ENCODE data around the gene MATR3.
A peak's percentile ranks its signal among the peaks of the same experiment; 100 is the strongest.
"Not testable (repeated sequence)": the region's sequence is repeated elsewhere in the genome, so short reads cannot be mapped to it uniquely, and the experiment has no call there.

The MATR3 gene

DNA sequence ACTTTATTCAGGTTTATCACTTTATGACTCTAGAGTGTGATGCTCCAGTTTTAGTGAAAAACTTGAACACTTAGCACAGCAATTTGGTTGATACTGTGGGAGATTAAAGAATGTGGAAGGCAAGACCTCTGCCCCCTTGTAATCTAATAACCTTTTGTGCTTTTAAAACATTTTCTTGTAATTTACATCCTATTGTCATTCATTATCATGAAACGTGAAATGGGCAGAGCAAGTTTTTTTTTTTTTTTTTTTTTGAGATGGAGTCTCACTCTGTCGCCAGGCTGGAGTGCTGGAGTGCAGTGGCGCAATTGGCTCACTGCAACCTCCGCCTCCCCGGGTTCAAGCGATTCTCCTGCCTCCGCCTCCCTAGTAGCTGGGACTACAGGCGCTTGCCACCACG is 49.9 kb downstream of the MATR3 start:
- H3K36me3 ChIP-seq (ENCODE audit: control insufficient read depth, insufficient read depth, low read length): peaks cover 5% of the 10 kb centered on the region
- H3K9me3 ChIP-seq (ENCODE audit: control insufficient read depth, insufficient read depth, low read length): no peaks in the 10 kb centered on the region
- peak overlapping the region; percentile 95 for H3K9ac ChIP-seq (ENCODE audit: low read depth, low read length)
- H3K4me1 ChIP-seq (ENCODE audit: control insufficient read depth, insufficient read depth, low read length): peaks cover 7% of the 10 kb centered on the region
- H3K27me3 ChIP-seq (ENCODE audit: control insufficient read depth, insufficient read depth, low read length): no peaks in the 10 kb centered on the region
- peak overlapping the region; percentile 95 for H3K4me3 ChIP-seq (ENCODE audit: low read depth, low read length)

GRCh38 chr5:139344177-139344576 is 50.6 kb downstream of the MATR3 start:
- Histone ChIP-seq H3K4me3 (ENCODE audit: low read depth, low read length) (peak overlapping the region; percentile 4), H3K36me3 (ENCODE audit: control insufficient read depth, insufficient read depth, low read length) (peaks cover 5% of the 10 kb centered on the region), H3K27me3 (ENCODE audit: control insufficient read depth, insufficient read depth, low read length) (no peaks in the 10 kb centered on the region), H3K9me3 (ENCODE audit: control insufficient read depth, insufficient read depth, low read length) (no peaks in the 10 kb centered on the region), H3K4me1 (ENCODE audit: control insufficient read depth, insufficient read depth, low read length) (peaks cover 7% of the 10 kb centered on the region), H3K9ac (ENCODE audit: low read depth, low read length) (no peak overlapping the region)

DNA sequence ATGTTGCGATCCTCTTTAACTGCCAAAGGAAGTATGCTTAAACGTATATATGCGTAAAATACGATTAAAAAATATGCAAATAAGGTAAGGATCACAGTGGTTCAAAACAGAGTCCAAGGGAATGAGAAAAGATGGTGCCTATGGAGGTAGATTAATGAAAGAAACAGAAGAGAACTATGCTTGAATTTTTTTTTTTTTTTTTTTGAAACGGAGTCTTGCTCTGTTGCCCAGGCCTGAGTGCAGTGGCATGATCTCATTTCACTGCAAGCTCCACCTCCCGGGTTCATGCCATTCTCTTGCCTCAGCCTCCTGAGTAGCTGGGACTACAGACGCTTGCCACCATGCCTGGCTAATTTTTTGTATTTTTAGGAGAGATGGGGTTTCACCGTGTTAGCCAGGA is 51.9 kb downstream of the MATR3 start:
- not testable (repeated sequence) for H3K9me3 ChIP-seq (ENCODE audit: control insufficient read depth, insufficient read depth, low read length); H3K4me1 ChIP-seq (ENCODE audit: control insufficient read depth, insufficient read depth, low read length); H3K27me3 ChIP-seq (ENCODE audit: control insufficient read depth, insufficient read depth, low read length); H3K9ac ChIP-seq (ENCODE audit: low read depth, low read length); H3K36me3 ChIP-seq (ENCODE audit: control insufficient read depth, insufficient read depth, low read length); H3K4me3 ChIP-seq (ENCODE audit: low read depth, low read length)

DNA sequence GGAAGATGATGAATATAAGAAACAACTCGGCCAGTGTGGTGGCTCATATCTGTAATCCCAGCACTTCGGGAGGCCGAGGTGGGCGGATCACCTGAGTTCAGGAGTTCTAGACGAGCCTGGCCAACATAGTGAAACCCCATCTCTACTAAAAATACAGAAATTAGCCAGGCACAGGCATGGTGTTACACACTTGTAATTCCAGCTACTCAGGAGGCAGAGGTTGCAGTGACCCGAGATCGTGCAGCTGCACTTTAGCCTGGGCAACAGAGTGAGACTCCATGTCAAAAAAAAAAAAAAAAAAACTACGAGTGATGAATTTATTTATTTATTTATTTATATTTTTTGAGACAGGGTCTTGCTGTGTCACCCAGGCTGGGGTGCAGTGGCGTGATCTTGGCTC is 54.3 kb downstream of the MATR3 start:
- not testable (repeated sequence) for H3K9ac ChIP-seq (ENCODE audit: low read depth, low read length); H3K36me3 ChIP-seq (ENCODE audit: control insufficient read depth, insufficient read depth, low read length); H3K27me3 ChIP-seq (ENCODE audit: control insufficient read depth, insufficient read depth, low read length); H3K4me1 ChIP-seq (ENCODE audit: control insufficient read depth, insufficient read depth, low read length); H3K9me3 ChIP-seq (ENCODE audit: control insufficient read depth, insufficient read depth, low read length); H3K4me3 ChIP-seq (ENCODE audit: low read depth, low read length)

- Histone ChIP-seq H3K9me3 (ENCODE audit: control insufficient read depth, insufficient read depth, low read length) (no peaks in the 10 kb centered on the region), H3K36me3 (ENCODE audit: control insufficient read depth, insufficient read depth, low read length) (no peaks in the 10 kb centered on the region), H3K4me1 (ENCODE audit: control insufficient read depth, insufficient read depth, low read length) (no peaks in the 10 kb centered on the region), H3K4me3 (ENCODE audit: low read depth, low read length) (no peak overlapping the region), H3K27me3 (ENCODE audit: control insufficient read depth, insufficient read depth, low read length) (no peaks in the 10 kb centered on the region), H3K9ac (ENCODE audit: low read depth, low read length) (no peak overlapping the region)
These were observed 60.6 kb downstream of the MATR3 start for GRCh38 chr5:139354186-139354585.

GRCh38 chr5:139355900-139356299 is 62.4 kb downstream of the MATR3 start:
- not testable (repeated sequence) for H3K9me3 ChIP-seq (ENCODE audit: control insufficient read depth, insufficient read depth, low read length); H3K9ac ChIP-seq (ENCODE audit: low read depth, low read length); H3K4me1 ChIP-seq (ENCODE audit: control insufficient read depth, insufficient read depth, low read length); H3K36me3 ChIP-seq (ENCODE audit: control insufficient read depth, insufficient read depth, low read length); H3K4me3 ChIP-seq (ENCODE audit: low read depth, low read length); H3K27me3 ChIP-seq (ENCODE audit: control insufficient read depth, insufficient read depth, low read length)

GRCh38 chr5:139358064-139358463 is 64.5 kb downstream of the MATR3 start:
- Histone ChIP-seq H3K9ac (ENCODE audit: low read depth, low read length) (no peak overlapping the region), H3K4me3 (ENCODE audit: low read depth, low read length) (no peak overlapping the region), H3K36me3 (ENCODE audit: control insufficient read depth, insufficient read depth, low read length) (no peaks in the 10 kb centered on the region), H3K4me1 (ENCODE audit: control insufficient read depth, insufficient read depth, low read length) (no peaks in the 10 kb centered on the region), H3K9me3 (ENCODE audit: control insufficient read depth, insufficient read depth, low read length) (no peaks in the 10 kb centered on the region), H3K27me3 (ENCODE audit: control insufficient read depth, insufficient read depth, low read length) (no peaks in the 10 kb centered on the region)

DNA sequence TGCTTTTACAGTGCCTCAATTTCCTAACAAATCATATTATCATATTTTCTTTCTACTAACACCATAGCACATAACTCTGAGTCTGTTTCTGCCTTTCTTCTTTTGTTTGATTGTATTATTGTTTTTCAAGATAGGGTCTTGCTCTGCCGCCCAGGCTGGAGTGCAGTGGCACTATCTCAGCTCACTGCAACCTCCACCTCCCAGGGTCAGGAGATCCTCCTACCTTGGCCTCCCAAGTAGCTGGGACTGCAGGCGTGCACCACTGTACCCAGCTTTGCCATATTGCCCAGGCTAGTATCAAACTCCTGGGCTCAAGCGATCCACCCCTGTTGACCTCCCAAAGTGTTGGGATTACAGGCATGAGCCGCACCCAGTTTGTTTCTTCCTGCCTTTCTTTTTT is 66.8 kb downstream of the MATR3 start:
- no peak overlapping the region for H3K9ac ChIP-seq (ENCODE audit: low read depth, low read length)
- H3K9me3 ChIP-seq (ENCODE audit: control insufficient read depth, insufficient read depth, low read length): no peaks in the 10 kb centered on the region
- H3K4me3 ChIP-seq (ENCODE audit: low read depth, low read length): no peak overlapping the region
- no peaks in the 10 kb centered on the region for H3K4me1 ChIP-seq (ENCODE audit: control insufficient read depth, insufficient read depth, low read length)
- H3K27me3 ChIP-seq (ENCODE audit: control insufficient read depth, insufficient read depth, low read length): no peaks in the 10 kb centered on the region
- peaks cover 5% of the 10 kb centered on the region for H3K36me3 ChIP-seq (ENCODE audit: control insufficient read depth, insufficient read depth, low read length)

DNA sequence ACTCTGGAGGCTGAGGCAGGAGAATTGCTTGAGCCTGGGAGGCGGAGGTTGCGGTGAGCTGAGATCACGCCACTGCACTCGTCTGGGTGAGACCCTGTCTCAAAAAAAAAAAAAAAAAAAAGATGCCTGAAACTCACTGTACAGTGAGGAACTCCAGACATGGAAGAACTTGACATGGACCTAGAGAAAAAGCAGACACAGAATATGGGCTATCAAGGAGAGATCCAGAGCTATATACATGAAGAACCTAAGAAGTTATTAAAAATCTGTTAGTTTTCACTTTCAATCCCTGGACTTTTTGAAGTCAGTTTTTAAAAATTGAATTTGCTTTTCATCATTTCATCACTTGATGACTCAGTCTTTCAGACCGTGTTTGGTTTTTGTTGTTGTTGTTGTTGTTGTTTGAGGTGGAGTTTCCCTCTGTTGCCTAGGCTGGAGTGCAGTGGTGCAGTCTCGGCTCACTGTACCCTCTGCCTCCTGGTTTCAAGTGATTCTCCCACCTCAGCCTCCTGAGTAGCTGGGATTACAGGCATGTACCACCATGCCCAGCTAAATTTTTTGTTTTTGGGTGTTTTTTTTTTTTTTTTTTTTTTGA is 68.4 kb downstream of the MATR3 start:
- no peaks in the 10 kb centered on the region for H3K9me3 ChIP-seq (ENCODE audit: control insufficient read depth, insufficient read depth, low read length)
- no peak overlapping the region for H3K9ac ChIP-seq (ENCODE audit: low read depth, low read length)
- no peaks in the 10 kb centered on the region for H3K4me1 ChIP-seq (ENCODE audit: control insufficient read depth, insufficient read depth, low read length)
- peaks cover 17% of the 10 kb centered on the region for H3K36me3 ChIP-seq (ENCODE audit: control insufficient read depth, insufficient read depth, low read length)
- no peak overlapping the region for H3K4me3 ChIP-seq (ENCODE audit: low read depth, low read length)
- no peaks in the 10 kb centered on the region for H3K27me3 ChIP-seq (ENCODE audit: control insufficient read depth, insufficient read depth, low read length)

DNA sequence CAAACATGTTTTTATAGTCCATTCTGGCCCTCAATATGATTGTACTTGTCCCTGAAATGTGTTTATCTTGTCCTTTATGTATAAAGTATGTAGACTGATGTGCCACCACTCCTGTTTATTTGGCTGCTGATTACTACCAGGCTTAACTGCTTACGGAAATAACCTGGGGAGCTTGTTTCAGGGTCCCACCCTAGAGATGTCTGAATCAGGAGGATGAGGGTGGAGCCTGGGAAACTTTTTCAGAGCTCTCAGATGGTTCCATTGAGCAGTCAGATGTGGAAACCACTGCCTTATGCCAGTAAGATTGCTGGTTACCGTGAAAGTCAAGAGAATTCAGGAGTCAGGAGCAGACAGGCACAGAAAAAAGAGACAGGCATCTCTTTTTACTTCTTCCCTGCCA is 70.4 kb downstream of the MATR3 start:
- H3K27me3 ChIP-seq (ENCODE audit: control insufficient read depth, insufficient read depth, low read length): no peaks in the 10 kb centered on the region
- H3K36me3 ChIP-seq (ENCODE audit: control insufficient read depth, insufficient read depth, low read length): peaks cover 20% of the 10 kb centered on the region
- no peaks in the 10 kb centered on the region for H3K9me3 ChIP-seq (ENCODE audit: control insufficient read depth, insufficient read depth, low read length)
- no peak overlapping the region for H3K4me3 ChIP-seq (ENCODE audit: low read depth, low read length)
- no peaks in the 10 kb centered on the region for H3K4me1 ChIP-seq (ENCODE audit: control insufficient read depth, insufficient read depth, low read length)
- H3K9ac ChIP-seq (ENCODE audit: low read depth, low read length): no peak overlapping the region

- no peak overlapping the region for H3K4me3 ChIP-seq (ENCODE audit: low read depth, low read length)
- H3K9ac ChIP-seq (ENCODE audit: low read depth, low read length): no peak overlapping the region
- H3K9me3 ChIP-seq (ENCODE audit: control insufficient read depth, insufficient read depth, low read length): no peaks in the 10 kb centered on the region
- peaks cover 20% of the 10 kb centered on the region for H3K36me3 ChIP-seq (ENCODE audit: control insufficient read depth, insufficient read depth, low read length)
- H3K27me3 ChIP-seq (ENCODE audit: control insufficient read depth, insufficient read depth, low read length): no peaks in the 10 kb centered on the region
- H3K4me1 ChIP-seq (ENCODE audit: control insufficient read depth, insufficient read depth, low read length): no peaks in the 10 kb centered on the region
These were observed 70.9 kb downstream of the MATR3 start for GRCh38 chr5:139364466-139364865.

- Histone ChIP-seq H3K4me1 (ENCODE audit: control insufficient read depth, insufficient read depth, low read length) (no peaks in the 10 kb centered on the region), H3K4me3 (ENCODE audit: low read depth, low read length) (no peak overlapping the region), H3K9me3 (ENCODE audit: control insufficient read depth, insufficient read depth, low read length) (no peaks in the 10 kb centered on the region), H3K36me3 (ENCODE audit: control insufficient read depth, insufficient read depth, low read length) (peaks cover 22% of the 10 kb centered on the region), H3K9ac (ENCODE audit: low read depth, low read length) (no peak overlapping the region), H3K27me3 (ENCODE audit: control insufficient read depth, insufficient read depth, low read length) (no peaks in the 10 kb centered on the region)
These were observed 75.1 kb downstream of the MATR3 start for GRCh38 chr5:139368613-139369012.

- no peaks in the 10 kb centered on the region for H3K27me3 ChIP-seq (ENCODE audit: control insufficient read depth, insufficient read depth, low read length)
- no peak overlapping the region for H3K9ac ChIP-seq (ENCODE audit: low read depth, low read length)
- peaks cover 18% of the 10 kb centered on the region for H3K36me3 ChIP-seq (ENCODE audit: control insufficient read depth, insufficient read depth, low read length)
These were observed 75.6 kb downstream of the MATR3 start for GRCh38 chr5:139369181-139369580.

More at GRCh38 chr5:139369181-139369580, 75.6 kb downstream of the MATR3 start:
- H3K4me1 ChIP-seq (ENCODE audit: control insufficient read depth, insufficient read depth, low read length): no peaks in the 10 kb centered on the region
- no peaks in the 10 kb centered on the region for H3K9me3 ChIP-seq (ENCODE audit: control insufficient read depth, insufficient read depth, low read length)
- H3K4me3 ChIP-seq (ENCODE audit: low read depth, low read length): no peak overlapping the region
